Measurements from ENCODE around the gene MBD4.
A peak's percentile ranks its signal among the peaks of the same experiment; 100 is the strongest.
"Not testable (repeated sequence)": the region's sequence is repeated elsewhere in the genome, so short reads cannot be mapped to it uniquely, and the experiment has no call there.

Gene MBD4

DNA sequence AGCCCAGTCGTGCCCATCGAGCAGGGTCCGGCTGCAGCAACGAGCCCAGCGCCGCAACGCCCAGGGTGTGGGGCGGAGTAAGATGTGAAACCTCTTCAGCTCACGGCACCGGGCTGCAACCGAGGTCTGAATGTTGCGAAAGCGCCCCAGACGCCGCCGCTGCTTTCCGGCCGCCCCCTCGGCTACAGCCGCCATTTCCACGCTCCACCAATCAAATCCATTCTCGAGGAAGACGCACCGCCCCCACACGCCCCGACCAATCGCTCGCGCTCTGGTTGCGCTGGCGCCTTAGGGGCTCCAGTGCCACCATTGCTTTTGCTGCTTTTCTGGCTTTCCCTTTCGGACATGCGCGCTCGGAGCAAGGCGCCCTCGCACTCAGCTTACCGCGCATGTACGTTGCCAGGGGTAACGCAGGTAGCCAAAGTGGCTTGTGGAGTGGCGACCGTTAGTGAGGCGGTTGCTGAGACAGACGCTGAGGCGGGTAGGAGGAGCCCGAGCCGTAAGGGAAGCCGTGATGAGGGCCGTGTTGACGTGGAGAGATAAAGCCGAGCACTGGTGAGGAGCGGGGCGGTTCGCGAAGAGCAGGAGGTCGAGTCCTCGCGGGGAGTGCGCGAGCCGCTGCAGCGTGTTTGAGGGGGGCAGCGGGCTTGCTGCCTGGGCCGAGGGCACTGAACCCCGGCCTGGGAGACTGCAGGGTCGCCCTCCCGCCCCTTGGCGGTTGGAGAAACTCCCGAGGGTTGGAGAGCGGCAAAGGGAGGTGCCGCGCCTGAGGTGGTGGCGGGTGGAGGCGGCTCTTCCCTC lies at the start of gene MBD4, which contains the start of gene IFT122:
Gene MBD4 (minus strand): TSS at position 132 of the 801 bp plus-strand sequence. CDS start 115 bp downstream, at position 17.
Gene IFT122 (plus strand): TSS at position 408 of the 801 bp plus-strand sequence. CDS start 107 bp downstream, at position 515.
- DNase-seq = peak; percentile 93

DNA sequence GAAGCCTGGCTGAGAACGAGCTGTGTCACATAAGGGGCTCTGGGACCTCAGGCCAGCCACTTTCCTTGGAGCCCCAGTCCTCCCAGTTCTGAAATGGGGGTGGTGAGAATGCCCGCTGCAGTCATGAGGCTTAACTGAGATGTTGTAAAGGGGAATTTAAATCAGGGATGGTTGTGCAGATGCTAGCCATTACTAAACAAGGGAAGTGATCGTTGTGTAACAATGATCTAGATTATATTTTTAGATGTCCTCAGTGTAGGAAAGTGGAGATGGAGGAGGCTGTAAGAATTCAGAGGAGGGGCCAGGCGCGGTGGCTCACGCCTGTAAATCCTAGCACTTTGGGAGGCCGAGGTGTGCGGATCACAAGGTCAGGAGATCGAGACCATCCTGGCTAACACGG lies 49.5 kb upstream of the MBD4 start:
- not testable (repeated sequence) for DNase-seq

DNA sequence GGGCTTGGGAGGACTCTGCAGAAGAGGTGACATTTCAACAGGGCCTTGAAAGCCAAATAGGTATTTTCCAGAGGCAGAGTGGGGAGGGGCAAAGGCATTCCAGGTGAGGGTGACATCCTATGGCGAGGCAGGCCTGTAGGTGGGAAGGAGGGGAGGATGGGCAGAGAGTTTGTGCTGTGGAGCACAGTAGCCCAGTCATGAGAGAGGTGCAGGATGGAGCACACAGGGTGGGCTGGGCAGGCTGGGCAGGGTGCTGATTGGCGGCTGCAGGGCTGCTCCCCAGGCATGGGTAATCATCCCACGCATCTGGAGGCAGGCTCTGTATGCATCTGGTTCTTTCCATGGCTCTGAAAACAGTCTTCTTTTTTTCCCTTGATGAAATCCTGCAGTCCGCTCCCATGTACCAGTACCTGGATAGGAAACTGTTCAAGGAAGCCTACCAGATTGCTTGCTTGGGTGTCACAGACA lies 48.2 kb upstream of the MBD4 start:
- not testable (repeated sequence) for DNase-seq

DNA sequence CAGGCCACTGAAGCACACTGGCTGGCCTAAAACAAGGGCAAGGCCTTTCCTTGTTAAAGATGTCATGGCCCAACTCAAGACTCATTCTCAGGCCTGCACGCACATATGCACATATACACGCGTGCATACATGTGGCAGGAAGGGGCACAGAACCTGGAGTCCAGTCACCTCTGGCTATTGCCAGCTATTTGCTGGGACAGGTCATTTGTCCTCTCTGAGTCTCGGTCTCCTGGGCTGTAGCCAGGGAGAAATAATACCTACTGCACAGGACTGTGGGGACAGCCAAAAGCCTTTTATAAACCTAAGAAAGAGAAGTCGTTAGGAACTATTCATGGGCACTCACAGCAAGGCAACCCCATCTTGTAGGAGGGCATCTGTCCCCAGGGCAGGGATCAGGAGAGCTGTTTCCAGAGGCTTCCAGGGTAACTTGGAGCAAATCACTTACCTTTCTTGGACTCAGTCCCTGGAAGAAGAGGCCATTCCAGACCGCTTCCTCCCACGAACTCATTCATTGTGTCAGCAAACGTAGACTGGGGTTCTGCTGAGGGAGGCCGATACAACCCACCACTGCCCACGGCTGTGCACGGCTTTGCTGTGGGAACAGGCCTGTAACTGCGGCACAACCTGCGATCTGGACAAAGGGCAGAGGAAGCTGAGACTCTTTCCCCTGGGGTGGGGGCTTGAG lies 47.6 kb upstream of the MBD4 start:
- DNase-seq = no peak

DNA sequence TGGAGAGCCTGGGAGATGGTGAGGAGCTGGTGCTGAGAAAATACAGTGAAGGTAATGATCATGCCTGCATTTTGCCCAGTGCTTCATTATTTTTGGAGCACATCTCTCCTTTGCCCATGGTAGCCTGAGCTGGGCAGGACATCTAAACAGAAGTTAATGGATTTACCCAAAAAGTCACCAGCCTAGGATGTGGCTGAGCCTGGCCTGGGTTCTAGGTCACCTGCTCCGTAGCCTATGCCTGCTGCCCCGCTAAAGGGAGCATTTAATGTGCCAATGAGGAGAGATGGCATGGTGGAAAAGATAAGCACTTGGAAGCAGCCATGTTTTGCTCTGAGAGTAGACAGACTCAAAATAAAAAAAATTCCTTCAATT lies 46.9 kb upstream of the MBD4 start:
- no peak for DNase-seq

DNA sequence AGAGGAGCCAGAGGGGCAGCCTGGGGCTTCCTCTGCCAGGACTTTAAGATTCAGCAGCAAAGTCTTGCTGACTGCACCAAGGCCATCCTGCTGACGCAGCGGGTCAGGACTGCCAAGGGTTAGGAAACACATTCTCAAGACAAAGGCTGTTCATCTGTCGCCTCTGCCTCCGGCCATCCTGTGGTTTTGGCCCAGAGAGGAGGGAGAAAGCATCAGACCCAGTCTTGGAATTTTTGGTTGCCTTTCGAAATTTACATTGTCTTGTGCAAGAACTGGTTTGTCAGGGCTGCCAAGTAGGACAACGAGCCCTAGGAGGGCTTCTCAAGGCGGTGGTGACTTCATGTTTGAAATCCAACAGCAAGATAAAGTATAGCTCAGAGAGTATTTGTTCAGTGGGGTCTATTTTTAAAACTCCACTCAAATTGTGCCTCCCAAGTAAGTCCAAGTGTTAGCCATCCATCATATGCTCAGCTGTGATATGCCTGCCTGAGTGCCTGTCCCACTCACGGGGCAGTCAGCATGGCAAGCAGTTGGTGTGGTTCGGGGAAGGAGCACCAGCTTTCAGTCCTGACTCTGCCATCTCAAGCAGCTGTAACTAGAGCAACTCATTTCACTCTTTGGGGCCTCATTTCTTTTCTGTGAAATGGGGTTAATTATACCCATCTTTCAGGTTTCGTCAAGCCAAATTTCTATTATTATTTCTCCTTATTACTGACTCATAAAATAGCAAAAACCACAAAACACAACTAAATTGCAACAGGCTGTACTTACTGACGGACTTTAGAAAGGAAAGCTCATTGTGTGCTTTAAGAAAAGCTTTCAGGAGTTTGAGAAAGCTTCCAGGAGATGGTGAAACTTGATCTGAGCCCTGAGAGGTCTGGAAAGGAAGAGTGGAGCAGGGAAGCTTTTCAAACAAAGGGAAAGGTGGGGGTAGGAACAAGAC lies 46.2 kb upstream of the MBD4 start:
- DNase-seq = no peak

DNA sequence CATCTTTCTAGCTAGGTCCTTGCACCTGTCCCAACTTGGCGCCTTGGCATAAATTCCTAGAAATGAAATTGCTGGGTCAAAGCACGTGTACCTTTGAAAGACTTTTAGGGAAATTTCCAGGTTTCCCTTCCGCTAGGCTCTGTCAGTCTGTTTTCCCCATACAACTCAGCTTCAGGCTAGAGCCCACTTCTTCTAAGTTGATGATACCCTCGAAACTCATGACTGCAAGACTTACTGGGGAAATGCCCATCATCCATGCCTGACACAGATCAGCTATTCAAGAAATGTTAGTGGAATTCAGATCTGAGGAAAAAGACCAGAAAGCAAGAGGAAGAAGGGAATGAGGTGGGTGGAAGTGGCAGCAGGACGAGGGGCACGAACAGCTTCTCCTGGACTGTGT lies 45.4 kb upstream of the MBD4 start:
- DNase-seq = not testable (repeated sequence)

DNA sequence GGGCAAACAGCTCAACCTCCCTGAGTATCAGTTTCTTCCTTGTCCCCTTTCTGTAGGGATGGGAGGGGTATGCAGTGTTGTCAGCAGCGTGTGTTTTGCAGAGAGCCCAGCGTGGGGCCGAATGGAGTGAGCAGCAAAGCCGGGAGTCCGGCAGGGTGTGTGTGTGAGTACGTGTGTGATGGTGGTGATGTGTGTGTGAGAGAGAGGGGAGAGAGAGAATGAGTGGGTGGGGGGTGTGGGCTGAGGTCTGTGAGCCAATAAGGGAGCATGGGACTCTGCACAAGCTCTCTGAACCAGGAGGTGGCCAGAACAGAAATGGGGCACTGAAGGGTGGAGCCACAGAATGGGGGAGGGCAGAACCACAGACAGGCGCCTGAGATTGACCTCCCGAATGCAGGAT lies 44.1 kb upstream of the MBD4 start:
- no peak for DNase-seq

DNA sequence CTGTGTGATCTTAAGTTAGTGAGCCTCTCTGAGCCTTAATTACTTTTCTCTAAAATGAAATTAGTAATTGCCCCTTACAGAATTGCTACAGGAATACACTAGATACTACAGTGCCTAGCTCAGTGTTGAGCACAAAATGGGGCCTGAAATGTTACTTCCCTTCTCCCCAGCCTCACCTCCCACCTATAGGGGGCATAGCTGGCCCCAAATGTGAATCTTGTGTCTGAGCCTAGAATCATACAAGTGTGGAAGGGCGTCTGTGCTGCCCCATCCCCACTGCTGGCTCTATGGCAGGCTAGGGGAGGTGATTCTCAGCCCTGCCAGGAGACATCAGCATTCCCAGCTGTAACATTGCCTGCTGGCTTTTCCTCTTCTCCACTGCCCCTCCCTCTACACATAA lies 43.0 kb upstream of the MBD4 start:
- no peak for DNase-seq

DNA sequence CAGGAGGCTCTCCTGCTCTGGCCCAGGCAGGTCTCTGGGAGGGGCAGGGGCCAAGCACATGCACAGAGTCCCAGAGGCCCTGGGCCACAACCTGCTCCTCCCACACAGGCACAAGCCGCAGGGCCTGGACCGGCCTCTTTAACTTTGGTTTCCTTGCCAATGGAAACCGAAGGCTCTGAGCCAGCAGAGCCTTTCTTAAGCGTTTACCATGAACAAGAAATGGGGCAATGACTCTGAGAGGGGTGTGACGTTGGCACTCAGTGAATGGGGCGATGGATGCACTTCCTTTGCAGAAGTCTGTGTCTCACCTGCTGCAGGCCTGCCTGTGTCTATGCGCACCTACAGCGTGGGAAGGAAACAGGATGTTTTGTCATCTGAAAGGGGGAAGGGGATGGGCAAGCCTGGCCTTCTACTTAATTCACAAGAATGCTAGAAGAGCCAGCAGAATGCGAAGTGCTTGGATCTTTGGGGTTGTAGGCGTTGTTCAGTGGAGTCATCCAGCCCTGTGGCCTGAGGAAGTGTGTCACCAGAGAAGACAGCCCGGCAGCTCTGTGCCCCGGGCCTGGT lies 42.1 kb upstream of the MBD4 start:
- DNase-seq = no peak

DNA sequence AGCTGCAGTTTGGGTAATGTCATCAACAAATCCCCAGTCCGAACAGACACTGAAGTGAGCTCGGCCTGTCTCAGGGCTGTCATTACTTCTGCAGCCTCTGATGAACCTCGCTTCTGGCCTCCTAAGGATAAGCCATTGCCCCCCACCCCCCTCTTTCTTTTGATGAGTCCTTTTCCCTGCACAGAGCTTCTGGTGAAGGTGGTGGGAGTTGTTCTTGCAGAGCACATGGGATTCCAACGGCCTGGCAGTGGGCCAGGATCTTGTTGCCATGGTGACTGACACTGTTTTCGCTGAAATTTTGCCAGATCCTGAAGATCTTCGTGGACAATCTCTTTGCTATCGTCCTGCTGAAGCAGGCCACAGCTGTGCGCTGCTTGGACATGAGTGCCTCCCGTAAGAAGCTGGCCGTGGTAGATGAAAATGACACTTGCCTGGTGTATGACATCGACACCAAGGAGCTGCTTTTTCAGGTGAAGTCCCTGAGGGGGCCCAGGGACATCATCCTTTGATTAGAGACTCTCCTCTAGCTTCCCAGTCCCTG lies 41.5 kb upstream of the MBD4 start:
- not testable (repeated sequence) for DNase-seq

DNA sequence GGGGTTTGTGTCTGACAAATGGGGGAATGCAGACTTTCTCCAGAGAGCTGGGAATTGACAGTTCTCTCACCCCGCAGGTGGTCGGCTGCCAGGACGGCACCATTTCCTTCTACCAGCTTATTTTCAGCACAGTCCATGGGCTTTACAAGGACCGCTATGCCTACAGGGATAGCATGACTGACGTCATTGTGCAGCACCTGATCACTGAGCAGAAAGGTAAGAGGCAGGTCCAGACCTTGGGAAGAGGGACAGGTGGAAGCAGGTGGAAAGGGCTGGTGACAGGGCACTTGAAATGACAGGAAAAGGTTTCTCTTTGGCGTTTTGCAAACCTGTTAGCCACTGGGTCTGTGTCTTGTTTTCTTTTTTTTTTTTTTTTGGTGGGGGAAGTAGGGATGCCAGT lies 36.8 kb upstream of the MBD4 start:
- DNase-seq = no peak

DNA sequence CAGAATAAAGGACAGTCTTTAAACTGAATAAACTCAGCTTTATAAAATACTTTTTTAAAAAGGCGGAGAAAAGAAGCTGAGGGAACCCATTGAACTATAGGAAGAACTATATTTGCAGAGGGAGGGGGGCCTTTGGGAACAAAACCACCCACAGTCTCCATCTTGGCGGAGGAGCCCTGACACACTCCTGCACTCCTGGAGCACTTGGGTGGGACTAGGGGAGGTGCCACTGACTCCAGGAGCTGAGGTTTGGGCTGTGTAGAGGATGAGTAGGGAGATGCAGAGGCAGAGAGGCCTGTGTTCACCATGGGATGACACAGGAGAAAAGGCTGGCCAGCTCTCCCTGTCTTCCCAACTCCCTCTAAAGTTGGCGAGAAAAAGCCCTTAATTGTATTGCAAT lies 36.1 kb upstream of the MBD4 start:
- DNase-seq = no peak

DNA sequence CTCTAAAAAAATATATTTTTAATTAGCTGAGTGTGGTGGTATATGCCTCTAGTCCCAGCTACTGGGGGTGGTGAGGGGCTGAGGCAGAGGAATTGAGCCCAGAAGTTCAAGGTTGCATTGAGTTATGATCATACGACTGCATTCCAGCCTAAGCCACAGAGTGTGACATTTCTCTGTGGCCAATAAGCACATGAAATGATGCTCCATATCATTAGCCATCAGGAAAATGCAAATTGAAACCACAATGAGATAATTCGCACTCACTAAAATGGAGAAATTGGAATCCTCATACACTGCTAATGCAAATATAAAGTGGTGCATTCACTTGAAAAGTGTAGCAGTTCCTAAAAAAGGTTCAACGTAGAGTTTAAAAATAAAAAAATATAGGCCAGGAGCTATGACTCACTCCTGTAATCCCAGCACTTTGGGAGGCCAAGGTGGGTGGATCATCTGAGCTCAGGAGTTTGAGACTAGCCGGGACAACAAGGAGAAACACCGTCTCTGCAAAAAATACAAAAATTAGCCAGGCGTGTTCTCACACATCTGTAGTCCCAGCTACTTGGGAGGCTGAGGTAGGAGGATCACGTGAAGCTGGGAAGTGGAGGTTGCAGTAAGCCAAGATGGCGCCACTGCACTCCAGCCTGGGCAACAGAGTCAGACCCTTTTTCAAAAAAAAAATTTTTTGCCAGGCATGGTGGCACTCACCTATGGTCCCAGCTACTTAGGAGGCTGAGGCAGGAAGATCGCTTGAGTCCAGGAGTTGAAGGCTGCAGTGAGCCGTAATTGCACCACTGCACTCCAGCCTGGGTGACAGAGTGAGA lies 35.4 kb upstream of the MBD4 start:
- no peak for DNase-seq

DNA sequence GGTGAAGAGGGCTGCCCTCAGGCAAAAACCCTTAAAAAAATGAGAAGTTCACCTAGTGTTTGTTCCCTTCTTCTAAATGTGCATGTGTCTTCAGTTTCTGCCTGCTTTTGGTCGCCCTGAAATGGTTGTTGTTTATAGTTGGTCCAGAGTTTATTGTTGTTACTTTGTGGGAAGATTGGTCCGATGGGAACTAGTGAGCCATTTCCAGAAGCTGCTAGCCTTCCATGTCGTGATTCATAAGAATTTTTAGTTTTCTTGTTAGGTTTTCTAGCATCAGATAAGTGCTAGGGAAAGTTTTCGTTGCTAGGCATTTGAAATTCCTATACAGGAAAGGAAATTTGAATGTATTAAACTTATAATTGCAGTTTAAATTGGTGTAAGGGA lies 34.0 kb upstream of the MBD4 start:
- no peak for DNase-seq

DNA sequence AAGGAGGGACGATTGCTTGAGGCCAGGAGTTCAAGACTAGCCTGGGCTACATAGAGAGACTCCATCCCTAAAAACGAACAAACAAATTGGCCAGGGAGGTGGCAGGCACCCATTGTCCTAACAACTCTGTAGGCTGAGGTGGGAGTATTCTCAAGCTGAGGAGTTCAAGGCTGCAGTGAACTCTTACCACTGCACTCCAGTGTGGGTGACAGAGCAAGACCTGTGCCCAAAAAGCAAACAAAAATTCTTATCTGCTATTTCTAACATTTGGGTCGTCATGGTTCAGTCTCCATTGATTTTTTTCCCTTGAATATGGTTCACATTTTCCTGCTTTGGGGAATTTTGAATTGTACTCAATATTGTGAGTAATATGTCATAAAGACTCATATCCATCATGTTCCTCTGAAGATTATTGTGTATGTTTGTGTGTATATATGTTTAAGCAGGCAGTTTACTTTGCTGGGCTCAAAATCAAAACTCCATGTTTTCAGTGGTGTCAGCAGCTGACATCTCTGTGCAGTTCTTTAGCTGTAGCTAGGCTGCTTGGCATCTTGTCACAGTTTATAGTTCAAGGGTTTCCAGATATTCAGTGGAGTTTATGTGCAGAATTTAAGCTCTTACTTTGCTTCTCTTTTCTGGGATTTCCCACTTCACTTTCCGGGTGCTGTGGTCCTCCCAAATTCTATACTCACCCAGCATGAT lies 33.5 kb upstream of the MBD4 start:
- no peak for DNase-seq

DNA sequence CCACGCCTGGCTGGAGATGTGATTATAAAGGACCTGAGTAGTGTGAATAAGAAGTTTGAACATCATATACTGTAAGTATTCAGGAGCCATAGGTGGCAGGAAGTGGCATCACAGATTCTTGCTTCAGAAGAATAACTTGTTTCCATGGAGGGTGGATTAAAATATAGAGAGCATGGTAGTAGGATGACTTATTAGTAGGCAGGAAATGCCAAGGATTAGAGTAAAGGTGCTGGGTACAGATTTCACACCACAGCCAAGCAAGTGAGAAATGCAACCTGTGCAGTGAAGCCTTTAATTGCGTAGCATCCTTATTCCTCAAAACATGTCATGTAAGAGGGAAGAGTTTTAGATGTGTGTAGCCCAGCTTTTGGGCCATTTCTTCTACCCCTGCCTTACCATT lies 31.1 kb upstream of the MBD4 start:
- DNase-seq = no peak

DNA sequence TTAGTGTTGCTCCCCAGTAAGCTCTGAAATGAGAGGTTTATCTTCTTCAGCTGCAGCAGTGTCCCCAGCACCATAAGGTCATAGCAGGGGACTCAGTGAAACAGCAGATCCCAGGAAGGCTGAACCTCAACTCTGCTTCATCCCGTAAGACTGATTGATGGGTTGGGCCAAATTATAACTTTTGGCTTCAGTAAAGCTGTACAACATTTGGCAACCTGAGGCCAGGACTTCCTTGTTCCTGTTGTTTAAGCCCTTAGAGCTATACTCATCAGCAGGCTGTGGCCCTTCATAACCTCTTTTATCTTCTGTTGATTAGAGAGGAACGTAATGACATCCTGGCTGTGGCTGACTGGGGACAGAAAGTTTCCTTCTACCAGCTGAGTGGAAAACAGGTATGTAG lies 29.3 kb upstream of the MBD4 start:
- no peak for DNase-seq

DNA sequence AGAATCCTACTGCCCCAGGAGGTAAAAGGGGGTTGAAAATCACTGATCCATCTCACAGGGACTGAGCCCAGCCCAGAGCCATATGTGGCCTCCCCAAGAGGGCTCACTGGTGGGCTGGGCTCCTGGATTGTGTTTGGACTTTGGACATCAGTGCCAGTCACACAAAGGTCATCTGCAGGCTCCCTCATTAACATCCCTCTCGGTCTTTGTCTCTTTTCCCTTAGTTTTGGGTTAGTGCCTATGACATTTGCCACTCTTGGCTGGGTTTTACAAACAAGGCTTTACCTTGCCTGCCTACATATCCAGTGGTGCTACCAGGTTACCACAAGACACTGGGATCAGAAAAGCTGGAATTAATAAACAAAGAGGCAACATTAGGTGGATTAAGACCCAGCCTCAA lies 28.2 kb upstream of the MBD4 start:
- no peak for DNase-seq

DNA sequence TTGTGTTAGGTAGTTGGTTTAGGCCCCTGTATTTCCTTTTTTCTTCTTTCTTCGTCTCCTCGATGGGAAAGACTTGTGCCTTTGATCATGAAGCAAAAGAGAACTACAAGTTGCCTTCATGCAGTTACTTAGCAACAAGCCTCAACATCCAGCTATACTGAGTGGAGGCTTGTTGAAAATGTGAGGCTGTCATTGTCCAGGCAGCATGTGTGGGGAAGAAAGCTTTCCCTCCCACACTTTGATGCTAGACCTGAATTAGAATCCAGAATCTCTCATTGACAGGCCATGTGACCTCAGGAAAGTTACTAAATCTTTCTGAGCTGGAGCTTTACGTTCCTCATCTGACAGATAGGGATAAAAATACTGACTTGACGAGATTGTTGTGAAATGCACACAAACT lies 24.0 kb upstream of the MBD4 start:
- no peak for DNase-seq

DNA sequence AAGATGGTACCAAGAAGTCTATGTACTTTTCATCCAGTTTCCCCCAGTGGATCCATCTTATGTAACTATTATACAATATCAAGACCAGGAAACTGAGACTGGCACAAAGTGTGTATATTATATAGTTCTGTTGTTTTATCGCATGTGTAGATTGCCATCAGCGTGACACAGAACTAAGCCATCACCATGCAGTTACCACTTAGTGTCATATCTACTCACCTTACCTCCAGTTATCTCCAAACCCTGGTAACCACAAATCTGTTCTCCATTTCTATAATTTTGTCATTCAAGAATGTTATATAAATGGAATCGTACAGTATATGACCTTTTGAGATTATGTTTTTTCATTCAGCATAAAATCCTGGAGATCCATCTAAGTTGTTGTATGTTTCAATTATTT lies 23.3 kb upstream of the MBD4 start:
- no peak for DNase-seq

All from NCI-H2029 (cell line).